Keratinocyte (primary cell): ENCODE results near the gene FAF1.

Experiments used
- EZH2 ChIP-seq: IDR thresholded peaks from one replicate; pipeline ENCODE4 v1.6.1; 2012; ENCODE audit warnings: inconsistent platforms, mild to moderate bottlenecking, low read length, moderate library complexity
- TF ChIP-seq, protein P1 (sequence below), 3 experiments: IDR thresholded peaks in 1 of 3; conservative IDR thresholded peaks in 1 of 3; optimal IDR thresholded peaks in 1 of 3; 2 replicates in 2 of 3; 3 replicates in 1 of 3; pipeline versions ENCODE3 to v1.5.1; 2011; ENCODE audit warnings: low read length in 3 of 3, mild to moderate bottlenecking in 3 of 3, moderate library complexity in 2 of 3, control low read depth in 1 of 3, inconsistent platforms in 1 of 3; ENCODE audit not compliant: insufficient read depth in 2 of 3; ENCODE audit errors: extremely low read depth in 1 of 3

DNA sequence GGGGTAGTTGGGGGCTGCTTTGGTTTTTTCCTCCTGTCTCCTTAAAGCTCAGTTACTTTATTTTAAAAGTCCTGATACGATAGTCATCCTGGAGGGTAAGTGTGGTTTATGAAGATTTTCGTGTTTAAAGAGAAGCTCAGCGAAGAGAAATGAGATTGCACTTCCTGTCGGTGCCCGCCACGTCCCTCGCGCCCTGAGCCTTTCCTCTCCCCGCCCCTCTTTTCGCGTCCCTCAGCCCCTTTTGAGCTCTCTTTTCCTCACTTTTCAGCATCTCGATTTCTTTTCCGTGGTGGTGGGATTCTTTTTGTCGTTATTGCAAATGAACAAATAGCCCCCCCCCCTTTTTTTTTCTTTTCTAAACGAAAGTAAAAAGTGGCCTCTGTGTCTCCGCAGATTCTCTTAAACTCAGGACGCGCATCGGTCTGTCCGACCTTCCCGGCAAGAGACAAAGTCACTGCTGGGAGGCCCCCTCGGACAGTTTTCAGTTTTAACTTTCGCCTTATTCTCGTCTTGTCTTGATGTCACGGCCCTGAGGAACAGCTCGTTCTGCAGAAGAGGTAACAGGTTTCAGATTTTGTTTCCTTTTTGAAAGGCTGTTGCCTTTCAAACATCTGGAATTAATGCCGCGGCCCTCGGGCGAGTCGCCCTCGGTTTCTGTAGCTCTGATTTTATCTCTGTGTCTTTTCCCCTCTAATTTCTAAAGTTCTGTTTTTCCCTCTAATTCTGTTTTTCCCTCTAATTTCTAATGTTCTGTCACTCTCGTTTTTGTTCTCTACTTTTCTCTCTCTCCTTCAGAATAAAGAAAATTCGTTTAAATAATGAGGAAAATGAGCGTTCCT is 535.8 kb downstream of the FAF1 start:
- TF ChIP-seq, protein P1, sequence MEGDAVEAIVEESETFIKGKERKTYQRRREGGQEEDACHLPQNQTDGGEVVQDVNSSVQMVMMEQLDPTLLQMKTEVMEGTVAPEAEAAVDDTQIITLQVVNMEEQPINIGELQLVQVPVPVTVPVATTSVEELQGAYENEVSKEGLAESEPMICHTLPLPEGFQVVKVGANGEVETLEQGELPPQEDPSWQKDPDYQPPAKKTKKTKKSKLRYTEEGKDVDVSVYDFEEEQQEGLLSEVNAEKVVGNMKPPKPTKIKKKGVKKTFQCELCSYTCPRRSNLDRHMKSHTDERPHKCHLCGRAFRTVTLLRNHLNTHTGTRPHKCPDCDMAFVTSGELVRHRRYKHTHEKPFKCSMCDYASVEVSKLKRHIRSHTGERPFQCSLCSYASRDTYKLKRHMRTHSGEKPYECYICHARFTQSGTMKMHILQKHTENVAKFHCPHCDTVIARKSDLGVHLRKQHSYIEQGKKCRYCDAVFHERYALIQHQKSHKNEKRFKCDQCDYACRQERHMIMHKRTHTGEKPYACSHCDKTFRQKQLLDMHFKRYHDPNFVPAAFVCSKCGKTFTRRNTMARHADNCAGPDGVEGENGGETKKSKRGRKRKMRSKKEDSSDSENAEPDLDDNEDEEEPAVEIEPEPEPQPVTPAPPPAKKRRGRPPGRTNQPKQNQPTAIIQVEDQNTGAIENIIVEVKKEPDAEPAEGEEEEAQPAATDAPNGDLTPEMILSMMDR (optimal IDR thresholded peaks at IDR 0.05 in 1 of 3, IDR thresholded peaks at IDR 0.05 in 1 of 3, conservative IDR thresholded peaks at IDR 0.05 in 1 of 3; ENCODE audit: extremely low read depth in 1 of 3, insufficient read depth in 2 of 3, low read length in 3 of 3), result no peak
- peak; percentile 87 for TF ChIP-seq EZH2
